Ramos (cell line): ENCODE results near the gene OMP.
"Not testable (repeated sequence)": the region's sequence is repeated elsewhere in the genome, so short reads cannot be mapped to it uniquely, and the experiment has no call there.

Experiments
- in situ Hi-C: fragments of 300-500 bp; cut with MboI; formaldehyde crosslinking; loops from one replicate; pipeline ENCODE4 v1.14.3; 2022; ENCODE audit warnings: low sequenced_read_pairs; ENCODE audit not compliant: unreplicated experiment

The OMP gene

GRCh38 chr11:77102246-77103210, at the start of gene OMP:
Gene OMP (plus strand): TSS chr11:77102840. CDS start chr11:77102840, 0 bp downstream.
- in situ Hi-C loops = no loop called here

DNA sequence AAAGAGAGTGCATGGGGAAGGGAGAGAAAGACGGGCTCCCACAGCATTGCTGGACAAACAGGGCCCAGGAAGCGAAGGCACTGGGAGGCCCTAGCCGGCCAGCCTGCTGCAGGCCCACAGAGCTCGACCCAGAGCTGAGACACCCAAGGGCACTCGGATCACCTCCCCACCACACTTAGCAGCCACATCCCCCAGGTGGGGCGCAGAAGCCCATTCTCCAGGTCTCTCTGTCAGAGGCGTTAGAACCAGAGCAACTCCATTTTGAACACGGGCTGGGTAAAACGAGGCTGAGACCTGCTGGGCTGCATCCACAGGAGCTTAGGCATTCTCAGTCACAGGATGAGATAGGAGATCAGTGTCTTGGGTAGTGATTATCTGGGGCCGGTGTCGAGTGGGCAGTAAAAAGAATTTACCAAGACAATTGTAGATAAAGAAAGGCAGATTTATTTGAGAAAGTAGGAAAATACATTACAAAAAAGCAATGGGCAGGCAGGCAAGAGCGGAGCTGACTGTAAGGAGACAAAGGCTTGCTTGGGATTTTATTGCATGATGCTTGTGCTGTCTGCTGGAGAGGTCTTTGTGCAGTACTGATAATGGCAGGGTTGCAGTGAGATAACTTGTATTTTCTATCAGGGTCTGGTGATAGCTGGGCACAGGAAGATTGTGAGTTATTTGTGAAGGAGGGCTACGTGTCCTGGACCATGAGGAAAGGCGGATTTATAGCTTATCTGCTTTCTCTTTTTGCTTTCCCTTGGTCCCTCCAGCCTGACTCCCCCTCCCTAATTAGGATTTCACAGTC, 49.2 kb upstream of the OMP start:
- in situ Hi-C loops = no loop called here

GRCh38 chr11:77054084-77054483, 48.6 kb upstream of the OMP start:
- in situ Hi-C loops = no loop called here

GRCh38 chr11:77055101-77055561, 47.5 kb upstream of the OMP start:
- in situ Hi-C loops = no loop called here

DNA sequence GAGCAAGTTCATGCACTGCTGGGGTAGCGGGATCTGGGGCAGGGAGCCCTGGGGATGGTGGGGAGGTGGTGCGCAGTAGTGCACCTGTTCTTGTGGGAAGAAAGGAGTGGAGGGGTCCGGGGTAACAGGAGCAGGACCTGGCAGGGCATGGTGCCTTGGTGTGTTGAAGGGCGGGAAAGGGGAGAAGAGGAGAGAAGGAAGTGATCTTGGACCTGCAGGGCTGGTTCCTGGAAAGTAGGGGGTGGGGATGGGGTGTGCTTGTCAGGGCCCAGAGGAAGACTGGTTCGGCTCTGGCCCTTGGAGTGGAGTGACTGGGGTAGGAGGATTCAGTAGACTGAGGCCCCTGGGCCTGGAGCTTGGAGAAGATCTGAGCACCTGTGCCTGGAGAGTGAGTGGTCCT, 46.7 kb upstream of the OMP start:
- in situ Hi-C loops = no loop called here

DNA sequence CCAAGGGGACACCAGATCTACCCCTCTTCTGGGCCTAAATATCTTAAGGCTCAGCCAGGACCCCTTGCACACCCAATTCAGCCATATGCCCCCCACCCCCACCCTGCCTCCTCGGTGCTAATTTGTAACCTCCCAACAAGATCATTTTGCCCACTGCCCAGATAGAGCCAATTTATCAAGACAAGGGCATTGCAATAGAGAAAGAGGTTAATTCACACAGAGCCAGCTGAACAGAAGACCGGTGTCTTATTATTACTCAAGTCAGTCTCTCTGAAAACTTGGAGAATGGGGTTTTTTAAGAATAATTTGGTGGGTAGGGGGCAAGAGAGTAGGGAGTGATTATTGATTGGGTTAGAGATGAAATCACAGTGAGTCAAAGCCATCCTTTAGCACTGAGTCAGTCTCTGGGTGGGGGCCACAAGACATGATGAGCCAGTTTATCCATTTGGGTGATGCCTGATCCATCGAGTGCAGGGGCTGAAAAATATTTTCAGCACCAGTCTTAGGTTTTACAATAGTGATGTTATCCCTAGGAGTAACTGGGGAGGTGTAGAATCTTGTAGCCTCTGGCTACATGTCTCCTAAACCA, 45.7 kb upstream of the OMP start:
- in situ Hi-C loops = no loop called here

GRCh38 chr11:77057938-77058474, 44.6 kb upstream of the OMP start:
- in situ Hi-C loops = no loop called here

- in situ Hi-C loops = no loop called here
Observed at GRCh38 chr11:77058900-77059299, 43.7 kb upstream of the OMP start.

DNA sequence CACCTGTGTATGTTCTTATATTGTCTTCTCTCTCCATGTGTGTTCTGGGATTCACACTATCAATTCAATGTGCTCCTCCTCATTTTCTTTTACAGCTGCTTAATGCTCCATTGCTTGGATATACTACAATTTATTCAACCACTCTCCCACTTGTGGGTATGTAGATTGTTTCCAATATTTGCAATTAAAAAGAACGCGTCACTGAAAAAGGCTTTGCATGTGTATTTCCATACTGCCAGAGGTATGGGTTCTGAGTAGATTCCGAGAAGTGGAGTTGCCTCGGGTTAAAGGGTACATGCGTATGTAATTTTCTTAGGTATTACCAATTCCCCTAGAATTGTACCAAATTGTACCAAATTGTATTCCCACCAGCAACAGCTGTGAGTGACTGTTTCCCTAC, 42.8 kb upstream of the OMP start:
- in situ Hi-C loops = no loop called here

GRCh38 chr11:77060234-77060633, 42.4 kb upstream of the OMP start:
- in situ Hi-C loops = no loop called here

- in situ Hi-C loops = not testable (repeated sequence)
Observed at GRCh38 chr11:77061258-77061657, 41.4 kb upstream of the OMP start.

DNA sequence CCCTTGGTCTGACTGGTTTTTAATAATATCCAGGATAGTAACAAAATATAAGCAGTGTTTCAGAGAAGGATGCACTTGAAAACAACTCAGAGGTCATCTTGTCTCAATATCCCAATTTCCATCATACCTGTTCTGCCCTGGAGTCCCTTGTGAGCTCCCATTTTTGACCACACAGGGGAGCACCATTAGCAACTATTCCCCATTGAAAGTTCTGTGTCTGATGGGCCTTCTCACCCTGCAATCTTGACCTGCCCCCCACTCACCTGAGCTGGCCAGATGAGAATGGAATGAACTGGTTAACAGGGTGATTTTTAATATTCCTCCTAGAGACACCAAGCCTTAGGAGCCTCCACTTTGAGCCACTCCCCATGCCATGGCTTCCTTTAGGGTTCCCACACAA, 39.7 kb upstream of the OMP start:
- in situ Hi-C loops = no loop called here

GRCh38 chr11:77063407-77063806, 39.2 kb upstream of the OMP start:
- in situ Hi-C loops = no loop called here

DNA sequence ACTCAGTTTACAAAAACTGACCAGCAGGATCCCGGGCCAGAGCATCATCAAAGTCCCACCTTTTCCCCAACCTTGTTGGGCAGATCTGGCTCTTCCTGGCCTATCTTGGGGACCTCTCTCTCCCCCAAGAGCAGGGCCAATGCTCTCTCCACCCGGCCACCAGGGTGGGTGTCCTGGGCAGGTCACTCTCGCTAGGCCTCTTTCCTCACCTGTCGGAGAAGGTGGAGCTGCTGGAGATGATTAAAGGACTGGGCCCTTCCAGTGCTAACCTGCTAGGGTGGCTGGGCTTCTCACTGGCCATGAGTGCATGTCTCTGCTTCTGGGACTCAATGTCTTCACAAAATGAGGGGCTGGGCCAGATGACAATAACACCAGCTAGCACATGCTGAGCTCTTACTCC, 38.8 kb upstream of the OMP start:
- in situ Hi-C loops = no loop called here

DNA sequence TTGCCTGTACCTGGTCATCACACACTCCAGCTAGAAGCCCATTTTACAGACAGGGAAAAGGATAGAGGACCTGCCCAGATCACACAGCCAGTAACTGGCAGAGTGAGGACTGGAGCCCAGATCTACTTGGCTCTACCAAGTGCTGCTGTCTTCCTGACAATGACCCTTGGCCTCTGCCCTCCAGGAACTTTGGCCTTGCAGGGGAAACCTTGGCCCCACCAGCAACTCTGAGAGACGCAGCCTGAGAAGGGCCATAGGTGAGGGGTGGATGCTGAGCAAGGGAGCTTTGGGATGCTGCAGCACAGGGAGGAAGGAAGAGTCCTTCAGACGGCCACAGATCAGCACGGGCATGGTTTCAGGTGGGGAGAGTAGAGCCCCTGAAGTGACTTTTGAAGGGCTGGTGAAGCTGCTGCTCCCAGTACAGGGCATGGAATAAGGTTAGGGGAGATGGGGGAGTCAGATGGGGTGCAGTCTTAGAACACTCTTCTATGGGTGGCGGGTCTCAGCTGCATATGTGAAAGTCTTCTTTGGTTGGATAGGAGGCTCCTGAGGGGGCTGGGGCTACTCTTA, 37.9 kb upstream of the OMP start:
- in situ Hi-C loops = no loop called here

DNA sequence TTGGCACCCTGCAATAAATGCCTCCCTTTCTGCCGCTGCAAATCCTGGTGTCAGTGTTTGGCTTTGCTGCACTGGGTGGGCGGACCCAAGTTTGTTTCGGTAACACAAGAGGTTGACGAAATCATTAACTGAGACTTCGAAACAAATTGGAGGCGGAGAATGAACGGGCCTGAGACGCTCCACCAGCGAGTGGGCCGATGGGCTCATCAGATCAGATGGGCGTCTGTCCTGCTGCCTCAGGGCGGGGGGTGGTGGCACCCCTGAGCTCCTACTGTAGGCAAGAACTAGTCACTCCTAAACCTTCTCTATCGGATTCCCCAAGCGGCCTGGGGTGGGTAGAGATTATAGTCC, 36.8 kb upstream of the OMP start:
- in situ Hi-C loops = no loop called here

- in situ Hi-C loops = no loop called here
Observed at GRCh38 chr11:77066229-77067042, 36.2 kb upstream of the OMP start, which contains the start of gene CAPN5. Gene CAPN5 (plus strand): TSS chr11:77066971. CDS start chr11:77084887, 17,916 bp downstream.

DNA sequence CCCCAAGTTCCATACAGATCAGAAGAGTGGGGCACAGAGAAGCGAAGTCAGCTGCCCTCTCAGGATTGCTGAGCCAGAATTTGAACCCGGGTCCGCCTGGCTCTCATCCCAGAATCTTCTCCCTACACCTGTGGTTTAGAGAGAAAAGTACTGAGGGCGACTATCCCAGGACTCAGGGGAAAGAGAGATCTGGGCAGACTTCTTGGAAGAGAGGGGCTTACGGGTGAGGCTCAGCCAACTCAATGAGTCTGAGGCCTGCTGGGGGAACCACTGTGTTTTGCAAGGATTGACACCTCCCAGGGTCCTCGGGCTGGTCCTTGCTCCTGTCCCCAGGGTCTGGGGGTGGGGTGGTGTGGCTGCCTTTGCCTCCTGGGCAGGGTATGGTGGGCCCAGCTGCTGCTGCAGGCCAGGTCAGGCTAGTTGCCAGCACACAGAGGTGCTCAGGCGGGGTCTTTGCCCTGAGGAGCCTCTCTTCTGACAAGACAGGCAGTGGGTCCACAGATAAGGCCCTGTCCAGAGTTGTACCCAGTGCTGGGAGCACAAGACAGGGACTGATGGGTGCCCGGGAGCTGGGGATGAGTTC, 34.7 kb upstream of the OMP start:
- in situ Hi-C loops = no loop called here
